ENCODE results near the gene MATN3. TPM values are rescaled to one million over a fixed set of nuclear protein-coding genes. Genes with fewer than 3 reads are reported as not detected.

Gene MATN3
- polyA plus RNA-seq, 1 of the 3 experiments (the other 2 are of a cell fraction): 5.9 TPM

GRCh38 chr2:19993731-19994130, 18.7 kb downstream of the MATN3 start (continued):
- TF ChIP-seq MXI1 (IDR thresholded peaks at IDR 0.05; ENCODE audit: low read depth, low read length): no peak
- no peak for TF ChIP-seq POLR2AphosphoS5 (IDR thresholded peaks at IDR 0.05; ENCODE audit: low read depth, low read length)

DNA sequence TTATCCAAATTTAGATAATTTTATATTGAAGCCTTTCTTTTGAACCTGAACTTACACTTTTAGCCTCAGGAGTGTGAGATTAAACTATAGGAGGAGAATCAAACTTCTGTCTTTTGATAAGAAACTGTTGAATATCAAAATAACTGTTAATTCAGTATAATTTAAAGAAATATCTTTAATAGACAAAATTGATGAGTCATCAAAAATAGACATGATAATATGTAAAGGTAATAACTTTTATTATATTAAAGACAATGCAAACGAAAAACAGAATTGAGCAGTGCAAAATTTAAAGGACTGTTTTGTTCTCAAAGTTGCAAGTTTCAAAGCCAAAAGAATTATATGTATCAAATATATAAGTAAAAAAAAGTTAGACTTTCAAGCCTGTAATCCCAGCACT, 20.6 kb downstream of the MATN3 start:
- peaks cover 8% of the 10 kb centered on the region for H3F3A ChIP-seq (replicated peaks; ENCODE audit: insufficient read depth)
- H3K9me2 ChIP-seq: no peaks in the 10 kb centered on the region
- peaks cover 29% of the 10 kb centered on the region; the same call in 1 of the 2 replicates for H3K79me2 ChIP-seq (ENCODE audit: insufficient read depth)
- ChIA-PET POLR2A (no interaction called here), CTCF (interaction anchor here (0.8 to 1.2 kb wide), 4 partner anchors 24 to 334 kb away, joined by 3 to 7 read pairs (median 4); partner anchors contain the start of gene SDC1)
- no peak overlapping the region for H2AFZ ChIP-seq (ENCODE audit: low read depth)
- DNase-seq: no peak
- peaks cover 4 to 11% of the 10 kb centered on the region in 2 experiments for H3K36me3 ChIP-seq (replicated peaks in 1 of 2; ENCODE audit: control insufficient read depth in 1 of 2, insufficient read depth in 2 of 2, low read length in 1 of 2)
- WGBS (ENCODE audit: low lambda C conversion rate): 59% methylated on average over 1 of the region's 1 CpG
- H4K20me1 ChIP-seq (ENCODE audit: insufficient read depth): no peaks in the 10 kb centered on the region
- TF ChIP-seq GABPA (IDR thresholded peaks at IDR 0.05; ENCODE audit: low read depth) (no peak), FOXJ3 (CRISPR knock-in tag; IDR thresholded peaks at IDR 0.05) (no peak), NFIC (IDR thresholded peaks at IDR 0.05; ENCODE audit: borderline replicate concordance) (no peak), RXRA (IDR thresholded peaks at IDR 0.05; ENCODE audit: borderline replicate concordance, low read depth) (no peak), RFX5 (IDR thresholded peaks at IDR 0.05; ENCODE audit: low read length) (no peak), EP300 (IDR thresholded peaks at IDR 0.05; ENCODE audit: borderline replicate concordance in 1 of 2, low read depth in 1 of 2, low read length in 1 of 2) (no peak), FOXM1 (IDR thresholded peaks at IDR 0.05; ENCODE audit: low read depth) (no peak), TAF1 (IDR thresholded peaks at IDR 0.05; ENCODE audit: borderline replicate concordance, low read depth, low read length) (no peak), GATA2 (CRISPR knock-in tag; IDR thresholded peaks at IDR 0.05) (no peak)
- TF ChIP-seq, protein P1, sequence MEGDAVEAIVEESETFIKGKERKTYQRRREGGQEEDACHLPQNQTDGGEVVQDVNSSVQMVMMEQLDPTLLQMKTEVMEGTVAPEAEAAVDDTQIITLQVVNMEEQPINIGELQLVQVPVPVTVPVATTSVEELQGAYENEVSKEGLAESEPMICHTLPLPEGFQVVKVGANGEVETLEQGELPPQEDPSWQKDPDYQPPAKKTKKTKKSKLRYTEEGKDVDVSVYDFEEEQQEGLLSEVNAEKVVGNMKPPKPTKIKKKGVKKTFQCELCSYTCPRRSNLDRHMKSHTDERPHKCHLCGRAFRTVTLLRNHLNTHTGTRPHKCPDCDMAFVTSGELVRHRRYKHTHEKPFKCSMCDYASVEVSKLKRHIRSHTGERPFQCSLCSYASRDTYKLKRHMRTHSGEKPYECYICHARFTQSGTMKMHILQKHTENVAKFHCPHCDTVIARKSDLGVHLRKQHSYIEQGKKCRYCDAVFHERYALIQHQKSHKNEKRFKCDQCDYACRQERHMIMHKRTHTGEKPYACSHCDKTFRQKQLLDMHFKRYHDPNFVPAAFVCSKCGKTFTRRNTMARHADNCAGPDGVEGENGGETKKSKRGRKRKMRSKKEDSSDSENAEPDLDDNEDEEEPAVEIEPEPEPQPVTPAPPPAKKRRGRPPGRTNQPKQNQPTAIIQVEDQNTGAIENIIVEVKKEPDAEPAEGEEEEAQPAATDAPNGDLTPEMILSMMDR (IDR thresholded peaks at IDR 0.05): no peak
- TF ChIP-seq, protein P2, sequence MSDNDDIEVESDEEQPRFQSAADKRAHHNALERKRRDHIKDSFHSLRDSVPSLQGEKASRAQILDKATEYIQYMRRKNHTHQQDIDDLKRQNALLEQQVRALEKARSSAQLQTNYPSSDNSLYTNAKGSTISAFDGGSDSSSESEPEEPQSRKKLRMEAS (IDR thresholded peaks at IDR 0.05; ENCODE audit: low read depth): no peak
- no peak overlapping the region for H3K9ac ChIP-seq
- no peaks in the 10 kb centered on the region for H3K27me3 ChIP-seq (ENCODE audit: insufficient read depth)
- no peak overlapping the region for H3K27ac ChIP-seq (ENCODE audit: low read depth in 2 of 2, low read length in 1 of 2)
- H3K4me3 ChIP-seq (ENCODE audit: low read depth in 2 of 2, low read length in 1 of 2): no peak overlapping the region
- H3K9me3 ChIP-seq: no peaks in the 10 kb centered on the region
- no peak overlapping the region for H3K4me2 ChIP-seq
- peaks cover 14 to 23% of the 10 kb centered on the region in 2 experiments; a peak in 3 of 4 replicates for H3K4me1 ChIP-seq (ENCODE audit: control insufficient read depth in 1 of 2, insufficient read depth in 2 of 2, low read depth in 1 of 2, low read length in 1 of 2)

DNA sequence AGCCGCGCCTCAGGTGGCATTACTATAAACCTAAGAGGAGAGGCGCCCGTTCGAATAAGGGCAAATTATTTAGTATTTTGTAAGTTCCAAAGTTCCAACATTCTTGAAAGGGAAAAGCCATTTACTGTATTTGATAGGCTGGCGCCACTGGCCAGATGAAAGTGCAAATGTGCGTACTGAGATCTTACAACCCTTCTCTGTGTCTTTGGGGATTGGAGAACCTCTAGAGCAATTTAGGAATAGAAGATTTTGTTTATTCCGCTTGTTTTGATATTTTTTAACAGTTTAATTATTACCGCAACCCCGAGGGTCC, 22.1 kb downstream of the MATN3 start:
- peak overlapping the region; percentile 81 for H3K9ac ChIP-seq
- H3K27ac ChIP-seq (ENCODE audit: low read depth in 2 of 2, low read length in 1 of 2): peak overlapping the region; percentile 79 to 95; a peak in 3 of 4 replicates
- peak overlapping the region; percentile 84 to 100 for H3K4me3 ChIP-seq (ENCODE audit: low read depth in 2 of 2, low read length in 1 of 2)
- H3K9me3 ChIP-seq: no peaks in the 10 kb centered on the region
- H2AFZ ChIP-seq (ENCODE audit: low read depth): peak overlapping the region; percentile 99
- H3K9me2 ChIP-seq: no peaks in the 10 kb centered on the region
- H3K79me2 ChIP-seq (ENCODE audit: insufficient read depth): peaks cover 36% of the 10 kb centered on the region; the same call in 1 of the 2 replicates
- peaks cover 8% of the 10 kb centered on the region for H3F3A ChIP-seq (replicated peaks; ENCODE audit: insufficient read depth)
- DNase-seq: no peak
- H4K20me1 ChIP-seq (ENCODE audit: insufficient read depth): no peaks in the 10 kb centered on the region
- TF ChIP-seq, protein P1 (IDR thresholded peaks at IDR 0.05): no peak
- TF ChIP-seq EZH2phosphoT487 (IDR thresholded peaks at IDR 0.05; ENCODE audit: borderline replicate concordance, low read depth) (no peak), TEAD4 (IDR thresholded peaks at IDR 0.05; ENCODE audit: borderline replicate concordance, insufficient read depth) (no peak), FOXM1 (IDR thresholded peaks at IDR 0.05; ENCODE audit: low read depth) (no peak), FOSL2 (IDR thresholded peaks at IDR 0.05; ENCODE audit: borderline replicate concordance, low read depth) (no peak), NRF1 (IDR thresholded peaks at IDR 0.05; ENCODE audit: low read depth, low read length) (no peak)
- WGBS (ENCODE audit: low lambda C conversion rate): 12% methylated on average over 10 of the region's 10 CpGs
- H3K4me1 ChIP-seq (ENCODE audit: control insufficient read depth in 1 of 2, insufficient read depth in 2 of 2, low read depth in 1 of 2, low read length in 1 of 2): peaks cover 14 to 23% of the 10 kb centered on the region in 2 experiments; a peak in 3 of 4 replicates
- H3K4me2 ChIP-seq: peak overlapping the region; percentile 89
- H3K36me3 ChIP-seq (replicated peaks in 1 of 2; ENCODE audit: control insufficient read depth in 1 of 2, insufficient read depth in 2 of 2, low read length in 1 of 2): peaks cover 8 to 22% of the 10 kb centered on the region in 2 experiments
- CTCF ChIA-PET: interaction anchor here (1.0 to 3.2 kb wide), 7 partner anchors 10 to 336 kb away, joined by 3 to 23 read pairs (median 4); no protein-coding TSS in a partner anchor
- POLR2A ChIA-PET: interaction anchor here (1.0 to 2.4 kb wide), 7 partner anchors 10 to 62 kb away, joined by 3 to 9 read pairs (median 5); partner anchors contain the start of gene LAPTM4A
- H3K27me3 ChIP-seq (ENCODE audit: insufficient read depth): no peaks in the 10 kb centered on the region

Measured in SK-N-SH (cell line).